ENCODE data around the gene SMAD5. TPM values are rescaled to one million over a fixed set of nuclear protein-coding genes. Genes with fewer than 3 reads are reported as not detected.

SMAD5 gene
- total and polyA plus RNA-seq, 2 experiments from 2014 or later = 34.4 to 68.8 TPM

GRCh38 chr5:136190091-136190720 lies 57.6 kb downstream of the SMAD5 start:
- Histone ChIP-seq H2AFZ (no peak overlapping the region), H3K4me3 (no peak overlapping the region), H3K4me2 (peak overlapping the region; percentile 100), H3K9me3 (ENCODE audit: low read depth) (no peaks in the 10 kb centered on the region), H3K36me3 (replicated peaks; ENCODE audit: insufficient read depth, low read depth) (no peaks in the 10 kb centered on the region), H3K27ac (no peak overlapping the region), H3K27me3 (peaks cover 31% of the 10 kb centered on the region), H4K20me1 (ENCODE audit: insufficient read depth, poor library complexity, severe bottlenecking) (no peaks in the 10 kb centered on the region), H3K4me1 (ENCODE audit: insufficient read depth) (peaks cover 34% of the 10 kb centered on the region), H3K79me2 (no peaks in the 10 kb centered on the region), H3K9me2 (replicated peaks; ENCODE audit: insufficient read depth) (no peaks in the 10 kb centered on the region)
- no peak for DNase-seq (ENCODE audit: low spot score)
- WGBS (ENCODE audit: low lambda C conversion rate, missing lambda C conversion rate) = 80% methylated on average over 5 of the region's 5 CpGs
- TF ChIP-seq EZH2phosphoT487 (IDR thresholded peaks at IDR 0.05; ENCODE audit: low read depth, severe bottlenecking, unreplicated experiment) (no peak), EZH2 (IDR thresholded peaks at IDR 0.05; ENCODE audit: borderline replicate concordance) (no peak), CTCF (IDR thresholded peaks at IDR 0.05; ENCODE audit: poor library complexity) (no peak)

DNA sequence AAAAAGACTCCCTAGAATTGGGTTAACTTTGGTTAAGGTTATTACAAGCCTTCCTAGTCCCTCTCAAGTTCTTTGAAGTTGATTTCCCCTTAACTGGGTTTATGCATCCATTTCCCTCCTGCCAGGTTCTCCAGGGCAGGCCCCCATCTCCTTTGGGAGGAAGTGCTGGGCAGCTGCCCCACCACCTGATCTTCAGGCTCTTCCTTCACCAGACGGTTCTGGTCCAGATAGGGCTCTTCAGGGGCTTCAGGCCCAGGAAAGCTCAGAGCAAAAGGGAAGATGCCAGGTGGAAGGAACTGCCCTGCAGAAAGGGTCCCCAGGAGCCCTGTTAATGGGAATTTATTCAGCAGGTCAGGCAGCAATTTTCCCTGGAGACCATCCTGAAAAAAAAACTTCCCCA lies 58.3 kb downstream of the SMAD5 start:
- no peak for TF ChIP-seq EZH2phosphoT487 (IDR thresholded peaks at IDR 0.05; ENCODE audit: low read depth, severe bottlenecking, unreplicated experiment)
- TF ChIP-seq EZH2 (IDR thresholded peaks at IDR 0.05; ENCODE audit: borderline replicate concordance) = no peak
- no peak for TF ChIP-seq CTCF (IDR thresholded peaks at IDR 0.05; ENCODE audit: poor library complexity)
- Histone ChIP-seq H3K27ac (no peak overlapping the region), H3K4me1 (ENCODE audit: insufficient read depth) (peaks cover 34% of the 10 kb centered on the region), H3K79me2 (no peaks in the 10 kb centered on the region), H3K27me3 (peaks cover 31% of the 10 kb centered on the region), H3K9me2 (replicated peaks; ENCODE audit: insufficient read depth) (no peaks in the 10 kb centered on the region), H2AFZ (no peak overlapping the region), H3K4me3 (no peak overlapping the region), H3K36me3 (replicated peaks; ENCODE audit: insufficient read depth, low read depth) (no peaks in the 10 kb centered on the region), H3K4me2 (peak overlapping the region; percentile 100), H4K20me1 (ENCODE audit: insufficient read depth, poor library complexity, severe bottlenecking) (no peaks in the 10 kb centered on the region), H3K9me3 (ENCODE audit: low read depth) (no peaks in the 10 kb centered on the region)
- WGBS (ENCODE audit: low lambda C conversion rate, missing lambda C conversion rate) = 70% methylated on average over 1 of the region's 1 CpG
- no peak for DNase-seq (ENCODE audit: low spot score)

DNA sequence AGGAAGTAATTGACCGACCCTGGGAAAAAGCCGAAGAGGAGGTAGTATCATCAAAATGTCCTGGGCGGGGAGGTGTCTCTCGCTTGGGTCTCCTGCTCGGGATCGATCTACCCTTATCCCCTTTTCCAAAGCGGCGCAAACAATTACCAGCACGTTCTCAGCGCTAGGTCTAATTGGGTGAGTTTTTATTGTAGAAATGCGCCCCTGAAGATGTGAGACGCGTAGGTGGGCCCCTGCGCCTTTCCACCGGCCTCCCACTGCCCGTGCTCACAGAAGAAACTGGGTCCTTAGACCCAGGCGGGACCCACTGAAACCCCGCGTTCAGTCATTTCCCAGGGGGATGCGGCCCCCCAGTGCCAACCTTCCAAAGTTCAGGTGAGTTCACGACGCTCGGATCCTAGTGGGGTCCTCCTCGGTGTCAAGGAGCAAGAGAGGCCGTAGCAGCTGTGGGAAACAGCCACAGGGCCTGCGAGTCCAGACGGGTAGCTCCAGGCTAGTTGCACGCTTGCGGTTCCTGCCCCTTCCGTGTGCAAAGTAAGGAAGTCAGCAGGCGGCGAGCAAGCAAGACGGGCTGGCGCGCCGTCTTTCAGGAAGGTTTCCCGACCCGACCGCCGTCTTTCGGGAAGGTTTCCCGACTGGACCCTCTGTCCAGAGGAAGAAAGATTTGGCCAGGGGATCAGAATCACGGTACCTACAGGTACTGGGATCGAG lies 58.8 kb downstream of the SMAD5 start:
- Histone ChIP-seq H3K9me3 (ENCODE audit: low read depth) (no peaks in the 10 kb centered on the region), H3K4me1 (ENCODE audit: insufficient read depth) (peaks cover 33% of the 10 kb centered on the region), H3K27ac (no peak overlapping the region), H3K9me2 (replicated peaks; ENCODE audit: insufficient read depth) (no peaks in the 10 kb centered on the region), H3K4me2 (peak overlapping the region; percentile 100), H4K20me1 (ENCODE audit: insufficient read depth, poor library complexity, severe bottlenecking) (no peaks in the 10 kb centered on the region), H2AFZ (peak overlapping the region; percentile 26), H3K36me3 (replicated peaks; ENCODE audit: insufficient read depth, low read depth) (no peaks in the 10 kb centered on the region), H3K27me3 (peaks cover 31% of the 10 kb centered on the region), H3K79me2 (no peaks in the 10 kb centered on the region), H3K4me3 (peak overlapping the region; percentile 42)
- 34% methylated on average over 43 of the region's 44 CpGs for WGBS (ENCODE audit: low lambda C conversion rate, missing lambda C conversion rate)
- TF ChIP-seq CTCF (IDR thresholded peaks at IDR 0.05; ENCODE audit: poor library complexity) (no peak), EZH2phosphoT487 (IDR thresholded peaks at IDR 0.05; ENCODE audit: low read depth, severe bottlenecking, unreplicated experiment) (no peak), EZH2 (IDR thresholded peaks at IDR 0.05; ENCODE audit: borderline replicate concordance) (no peak)
- DNase-seq (ENCODE audit: low spot score) = peak; percentile 46
